Hematopoietic multipotent progenitor cell treated with erythropoietin and hydrocortisone succinate and interleukin-3 and kit ligand, for 4 days (in vitro differentiated cells): ENCODE results near the gene ICAM2.

Experiments
- DNase-seq: peaks from one replicate; pipeline ENCODE4 v3.0.0-alpha.2; 2015

Gene ICAM2

DNA sequence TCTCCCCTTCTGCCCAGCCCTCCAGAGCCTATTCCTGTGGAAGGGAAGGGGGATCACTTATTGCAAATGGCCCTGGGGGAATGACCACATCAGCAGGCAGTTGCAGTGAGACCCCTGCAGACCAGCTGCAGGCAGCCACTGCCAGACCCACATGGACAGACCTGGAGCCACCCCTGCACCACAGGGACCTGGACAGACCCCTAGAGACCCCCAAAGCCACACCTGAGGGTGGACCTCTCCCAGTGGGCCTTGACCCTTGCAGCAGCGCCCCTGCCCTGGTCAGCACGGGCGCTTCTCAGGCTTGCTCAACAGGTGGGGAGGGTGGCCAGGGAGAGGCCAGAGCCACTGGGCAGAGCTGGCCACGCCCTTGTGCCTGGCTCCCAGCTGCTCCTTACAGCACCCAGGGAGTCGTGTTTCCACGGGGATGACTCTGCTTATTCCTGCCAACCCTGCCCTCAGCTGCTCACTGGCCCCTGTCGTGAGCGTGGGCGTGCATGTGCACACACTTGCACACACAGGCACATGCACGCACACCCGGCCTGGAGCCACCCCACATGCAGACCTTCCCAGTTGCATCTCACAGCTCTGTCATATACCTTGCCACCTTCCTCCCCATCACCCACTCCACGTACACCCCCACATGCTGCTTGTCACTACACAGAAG, 46.4 kb downstream of the ICAM2 start:
- DNase-seq, result no peak

DNA sequence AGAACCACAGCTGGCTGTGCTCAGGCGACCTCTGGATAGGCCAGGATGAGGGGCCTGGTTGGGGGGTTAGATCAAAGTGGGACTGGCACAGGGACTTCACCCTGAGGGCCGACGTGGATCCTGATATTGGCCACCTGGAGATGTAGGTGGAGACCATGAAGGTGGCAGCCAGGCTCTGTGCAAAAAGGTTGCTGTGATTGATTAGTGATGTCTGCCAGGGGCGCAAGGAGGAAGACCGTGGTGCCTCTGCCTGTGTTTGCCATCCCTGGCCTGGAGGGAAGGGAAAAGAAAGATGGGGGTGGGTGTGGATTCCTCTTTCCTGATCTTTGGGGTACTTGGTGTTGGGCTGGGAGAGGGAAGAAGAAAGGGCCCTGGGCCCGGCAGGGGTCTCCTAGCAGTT, 47.2 kb downstream of the ICAM2 start:
- no peak for DNase-seq

DNA sequence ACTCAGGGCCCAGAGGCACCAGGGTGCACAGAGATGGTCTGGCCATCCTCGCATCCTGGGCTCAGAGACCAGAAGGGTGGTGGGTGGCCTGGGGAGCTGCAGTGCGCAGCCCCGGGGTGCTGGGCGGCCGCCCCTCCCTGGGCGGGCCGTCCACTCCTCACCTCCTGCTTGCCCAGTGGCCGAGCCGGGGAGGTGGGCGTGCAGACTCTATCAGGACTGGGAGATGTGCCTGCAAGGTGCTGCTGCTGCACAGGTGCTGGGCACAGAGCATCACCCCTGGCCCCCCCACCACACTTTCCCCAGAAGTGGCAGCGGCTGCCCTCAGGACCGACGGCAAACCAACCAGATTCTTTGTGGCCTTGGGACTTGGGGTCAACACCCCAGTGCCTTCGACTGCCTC, 47.6 kb downstream of the ICAM2 start, which contains the start of gene SCN4A:
SCN4A (minus strand) TSS at position 123 of the 400 bp plus-strand sequence; CDS start at position 46, 77 bp downstream.
- DNase-seq, result no peak

DNA sequence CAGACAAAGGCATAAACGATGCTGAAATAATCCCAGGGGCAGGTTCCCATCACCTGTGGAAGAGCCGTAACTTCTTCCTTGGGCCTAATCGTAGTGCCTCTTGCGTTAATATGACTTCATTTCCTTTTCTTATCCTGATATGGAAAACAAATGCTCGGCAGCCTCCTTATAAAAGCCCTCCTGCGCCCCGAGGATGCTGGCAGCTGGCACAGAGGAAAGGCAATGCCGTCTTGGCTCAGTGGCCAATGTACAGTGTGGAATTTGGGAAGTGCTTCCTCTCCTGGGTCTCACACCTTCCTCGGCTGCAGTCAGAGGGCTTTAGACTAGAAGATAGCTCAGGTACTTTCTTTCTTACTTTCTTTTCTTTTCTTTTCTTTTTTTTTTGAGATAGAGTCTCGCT, 51.2 kb downstream of the ICAM2 start:
- no peak for DNase-seq

DNA sequence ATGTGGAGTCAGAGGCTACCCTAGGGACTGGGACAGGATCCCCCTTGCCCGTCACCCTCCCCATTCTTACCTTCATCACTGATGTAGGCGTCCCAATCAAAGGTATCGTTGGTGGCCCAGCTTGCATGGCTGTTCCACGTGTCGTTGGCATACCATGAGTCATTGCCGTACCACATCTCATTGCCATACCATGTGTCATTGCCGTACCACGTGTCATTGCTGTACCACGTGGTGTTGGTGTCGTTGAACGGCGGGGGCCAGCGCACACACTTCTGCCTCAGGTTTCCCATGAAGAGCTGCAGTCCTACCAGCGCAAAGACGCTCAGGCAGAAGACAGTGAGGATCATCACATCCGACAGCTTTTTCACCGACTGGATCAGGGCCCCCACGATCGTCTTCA, 52.5 kb downstream of the ICAM2 start:
- DNase-seq, result no peak

DNA sequence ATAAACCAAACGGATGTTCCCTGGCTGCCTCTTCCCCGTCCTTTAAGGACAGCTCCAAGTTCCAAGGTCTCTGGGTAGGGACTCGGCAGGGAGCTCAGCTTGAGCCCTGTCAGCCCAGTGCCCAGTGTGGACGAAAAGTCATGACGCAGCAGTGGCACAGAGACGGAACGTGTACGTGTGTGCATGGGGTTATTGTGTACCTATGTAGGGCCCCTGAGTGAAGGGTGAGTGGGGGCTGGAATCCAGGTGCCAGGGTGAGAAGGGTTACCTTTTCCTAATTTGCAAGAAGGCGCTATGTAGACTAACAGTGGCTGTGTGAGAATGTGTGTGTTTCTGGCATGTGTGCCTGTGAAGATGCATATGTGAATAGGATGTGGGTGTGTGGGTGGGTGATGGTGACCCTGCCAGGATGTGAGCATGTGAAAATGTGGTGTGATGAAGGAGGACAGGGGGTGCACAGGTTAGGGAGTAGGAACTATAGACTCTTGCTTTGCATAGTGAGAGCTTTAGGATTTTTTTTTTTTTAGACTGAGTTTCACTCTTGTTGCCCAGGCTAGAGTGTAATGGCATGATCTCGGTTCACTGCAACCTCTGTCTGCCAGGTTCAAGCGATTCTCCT, 53.7 kb downstream of the ICAM2 start:
- DNase-seq, result no peak

DNA sequence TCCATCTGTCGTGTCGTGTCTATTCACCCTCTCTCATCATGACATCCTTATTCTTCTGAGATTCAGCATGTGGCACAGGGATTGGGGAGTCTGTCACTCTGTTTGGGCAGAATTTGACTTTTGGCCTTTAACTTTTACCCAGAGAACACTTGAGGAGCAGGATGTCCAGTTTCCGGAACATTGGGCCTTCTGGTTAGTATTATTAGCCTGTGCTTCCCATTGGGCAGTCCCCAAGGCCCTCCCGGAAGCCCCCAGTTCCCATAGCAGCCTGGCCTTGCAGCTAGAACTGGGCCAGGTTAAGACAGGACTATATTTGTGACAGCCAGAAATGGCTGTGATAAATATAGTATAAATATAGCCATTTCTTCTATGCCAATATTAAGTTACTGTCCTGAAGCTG, 57.3 kb downstream of the ICAM2 start:
- no peak for DNase-seq

DNA sequence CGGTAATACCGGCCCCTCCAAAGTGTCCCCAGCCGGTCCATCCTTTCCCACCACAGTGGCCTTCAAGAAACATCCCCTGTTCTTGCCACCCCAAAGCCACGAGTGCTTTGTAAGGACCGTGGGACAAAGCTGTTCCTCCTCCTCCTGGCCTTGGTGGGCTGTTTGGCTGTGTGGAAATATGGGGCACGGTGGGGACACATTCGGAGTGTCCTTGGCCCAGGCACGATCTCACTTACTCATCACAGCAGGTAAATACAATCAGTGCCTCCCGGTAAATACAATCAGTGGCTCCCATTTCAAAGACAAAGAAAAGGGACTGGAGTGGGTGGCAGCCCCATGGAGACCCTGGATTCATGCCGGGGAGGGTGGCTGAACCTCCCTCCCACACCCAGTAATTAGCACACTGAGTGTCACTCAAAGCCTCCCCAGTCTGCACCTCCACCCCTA, 58.1 kb downstream of the ICAM2 start:
- no peak for DNase-seq

DNA sequence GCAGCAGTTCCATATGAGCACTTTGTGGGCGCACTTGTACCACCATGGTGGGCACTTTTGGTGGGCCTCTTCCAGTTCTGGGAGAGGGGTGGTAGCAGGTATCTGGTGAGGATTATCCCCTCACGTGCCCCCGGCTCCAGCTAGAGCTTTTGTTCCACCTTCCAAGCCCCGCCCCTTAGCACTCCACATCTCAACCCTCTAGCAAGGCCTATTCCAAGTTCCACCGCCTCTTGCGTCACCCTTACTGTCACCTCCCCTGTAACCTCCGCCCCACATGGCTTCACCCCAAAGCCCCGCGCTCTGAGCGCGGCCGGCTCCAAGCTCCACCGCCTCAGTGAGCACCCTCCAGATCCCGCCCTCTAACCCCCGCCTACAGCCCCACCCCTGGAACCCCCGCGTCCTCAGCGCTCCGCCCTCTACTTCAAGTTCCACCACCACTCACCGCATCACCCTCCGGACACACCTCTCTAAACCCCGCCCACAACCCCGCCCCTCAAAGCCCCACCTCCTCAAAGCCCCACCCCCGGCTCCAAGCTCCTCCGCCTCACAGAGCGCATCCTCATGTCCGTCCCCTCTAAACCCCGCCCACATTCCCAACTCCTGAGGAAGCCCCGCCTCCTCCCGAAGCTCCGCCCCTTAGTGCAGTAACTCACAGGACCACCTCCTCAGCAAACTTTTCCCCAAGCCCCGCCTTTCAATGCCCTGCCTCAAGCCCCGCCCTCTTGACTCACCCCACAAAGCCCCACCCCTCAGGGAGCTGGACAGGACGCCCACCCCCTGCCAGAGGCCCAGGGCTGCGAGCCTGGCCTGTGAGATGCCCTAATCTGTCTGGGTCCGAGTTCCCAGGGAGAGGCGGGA, 58.8 kb downstream of the ICAM2 start:
- peak; percentile 93 for DNase-seq

DNA sequence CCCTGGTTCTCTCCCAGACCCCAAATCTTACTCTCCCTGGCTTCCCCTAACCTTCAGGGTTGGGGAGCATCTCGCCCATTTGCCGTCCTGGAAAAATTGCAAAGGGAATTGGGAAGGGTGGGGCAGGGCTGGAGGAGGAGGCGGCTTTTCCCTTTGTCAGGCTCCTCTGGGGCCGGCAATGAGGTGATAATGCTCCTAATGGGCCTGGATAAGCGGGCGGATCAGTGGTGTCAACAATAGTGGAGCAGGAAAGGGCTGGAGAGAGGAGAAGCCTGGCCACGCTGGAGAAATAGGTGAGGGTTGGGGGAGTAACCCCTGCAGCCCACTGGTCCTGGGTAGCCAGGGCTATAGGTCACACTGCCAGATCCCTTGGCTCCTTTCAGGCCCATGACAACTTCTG, 60.0 kb downstream of the ICAM2 start:
- DNase-seq, result no peak

DNA sequence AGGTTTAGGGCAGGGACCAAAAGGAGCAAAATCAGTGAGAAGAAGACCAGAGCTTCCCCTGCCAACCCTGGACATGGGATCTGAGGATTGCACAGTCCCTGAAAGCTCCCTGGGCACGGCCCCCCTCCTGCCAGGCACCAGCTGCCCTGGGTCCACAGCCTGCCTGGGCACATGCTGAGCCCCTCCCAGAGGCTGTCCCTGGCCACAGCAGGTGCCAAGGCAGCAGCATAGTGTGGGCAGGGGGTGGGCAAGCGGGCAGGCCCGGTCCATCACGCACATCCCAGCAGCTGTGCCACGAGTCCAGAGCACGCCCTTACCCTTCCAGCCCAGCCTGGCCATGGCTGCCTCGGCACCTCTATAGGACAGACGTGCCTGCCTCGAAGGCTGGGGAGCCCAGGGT, 60.4 kb downstream of the ICAM2 start:
- DNase-seq, result no peak

DNA sequence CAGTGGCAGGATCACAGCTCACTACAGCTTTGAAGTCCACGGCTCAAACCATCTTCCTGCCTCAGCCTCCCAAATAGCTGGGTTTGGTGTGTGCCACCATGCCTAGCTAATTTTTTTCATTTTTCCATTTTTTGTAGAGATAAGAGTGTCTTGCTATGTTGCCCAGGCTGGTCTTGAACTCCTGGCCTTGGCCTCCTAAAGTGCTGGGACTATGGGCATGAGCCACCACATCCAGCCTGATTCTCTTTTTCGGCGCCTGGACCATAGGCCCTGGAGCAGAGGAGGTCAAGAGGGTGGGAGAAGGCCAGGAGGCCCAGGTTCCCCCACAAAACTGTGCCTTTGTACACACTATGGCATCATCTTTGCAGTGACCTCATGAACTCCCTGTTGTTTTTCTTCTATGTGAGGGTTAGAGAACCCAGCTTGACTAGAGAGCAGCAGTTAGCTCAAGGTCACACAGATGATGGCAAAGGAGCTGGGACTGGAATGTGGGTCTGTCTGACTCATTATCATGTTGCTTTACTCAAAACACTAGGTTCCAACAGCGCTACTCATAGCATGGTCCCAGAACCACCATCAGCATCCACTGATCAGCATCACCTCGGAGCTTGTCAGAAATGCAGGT, 64.0 kb downstream of the ICAM2 start:
- DNase-seq, result no peak

DNA sequence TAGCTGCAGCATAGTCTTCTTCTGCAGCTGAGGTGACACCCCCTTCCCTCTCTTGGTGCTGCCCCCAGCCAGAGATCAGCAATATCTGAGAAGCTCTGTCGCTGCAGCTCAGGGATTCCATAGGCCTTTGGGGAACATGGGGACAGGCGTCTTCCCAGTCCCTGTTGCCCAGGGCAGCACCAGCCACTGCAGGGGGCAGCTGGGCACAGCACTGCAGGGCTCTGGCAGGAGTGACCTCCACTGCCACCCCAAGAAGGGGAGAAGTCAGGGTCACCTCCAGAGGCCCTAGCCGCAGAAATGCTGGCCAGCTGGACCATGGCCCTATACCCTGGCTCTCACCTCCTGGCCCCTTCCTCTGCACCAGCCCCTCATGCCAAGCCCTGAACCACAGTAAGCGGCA, 64.6 kb downstream of the ICAM2 start:
- no peak for DNase-seq

DNA sequence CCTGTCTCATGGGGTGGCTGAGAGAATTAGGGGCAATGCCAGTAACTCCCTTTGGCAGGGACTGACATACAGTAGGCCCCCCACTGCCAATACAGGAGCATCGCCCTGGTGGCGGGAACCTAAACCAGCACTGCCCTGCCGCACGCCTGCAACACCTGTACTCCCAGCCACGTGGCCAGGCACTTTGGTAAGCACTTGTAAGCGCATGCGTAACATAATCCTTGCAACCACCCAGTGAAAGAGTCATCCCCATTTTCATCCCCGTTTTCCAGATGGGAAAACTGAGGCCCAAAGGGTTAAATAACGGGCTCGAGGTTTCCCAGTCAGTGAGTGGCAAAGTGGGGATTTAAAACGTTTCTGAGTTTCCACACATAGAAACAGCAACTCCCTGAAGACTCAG, 65.2 kb downstream of the ICAM2 start:
- no peak for DNase-seq

DNA sequence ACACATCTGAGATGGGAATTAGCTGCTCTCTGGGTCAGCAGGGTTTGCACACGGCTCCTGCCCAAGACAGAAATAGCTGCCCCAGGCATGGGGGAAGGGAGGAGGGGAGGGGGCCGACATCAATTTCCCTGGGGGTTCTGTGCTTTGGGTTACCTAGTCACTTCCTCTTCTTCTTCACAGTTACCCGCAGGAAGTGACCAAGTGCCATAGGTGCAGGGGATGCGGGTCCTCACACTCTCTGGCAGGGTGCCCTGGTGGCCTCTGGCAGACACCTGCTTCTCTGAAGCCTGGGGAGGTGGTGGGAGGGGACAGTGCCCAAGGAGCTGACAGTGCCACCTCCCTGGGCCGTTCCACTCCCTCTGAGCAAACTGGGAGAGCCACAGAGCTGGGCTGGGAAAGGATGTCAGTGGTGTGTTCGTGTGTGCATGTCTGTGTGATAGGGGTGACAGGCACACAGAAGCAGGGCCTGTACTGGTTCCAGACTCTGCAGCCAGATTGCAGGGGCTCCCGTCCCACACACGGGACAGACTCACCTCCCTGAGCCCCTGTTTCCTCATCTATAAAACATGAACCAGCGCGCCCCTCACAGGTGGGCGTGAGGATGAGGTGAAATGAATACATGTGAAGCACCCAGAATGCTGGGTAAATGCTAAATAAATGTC, 65.9 kb downstream of the ICAM2 start:
- peak; percentile 51 for DNase-seq
